ENCODE measurements around the gene RNF138. TPM values are rescaled to one million over a fixed set of nuclear protein-coding genes. Genes with fewer than 3 reads are reported as not detected.
"Not testable (repeated sequence)": the region's sequence is repeated elsewhere in the genome, so short reads cannot be mapped to it uniquely, and the experiment has no call there.

RNF138 gene
- total RNA-seq, 1 experiment from 2014 or later = 56.7 TPM

GRCh38 chr18:32086881-32087280 lies 4.8 kb upstream of the RNF138 start:
- no peak for DNase-seq (ENCODE audit: low read depth in 1 of 2, low spot score in 2 of 2)
- Histone ChIP-seq H3K9me3 (replicated peaks) (no peaks in the 10 kb centered on the region), H3K4me1 (replicated peaks) (no peaks in the 10 kb centered on the region), H3K27me3 (replicated peaks) (no peaks in the 10 kb centered on the region), H3K36me3 (no peaks in the 10 kb centered on the region), H3K27ac (no peak overlapping the region), H3K4me3 (no peak overlapping the region)

GRCh38 chr18:32090831-32091230 lies 843 bp upstream of the RNF138 start:
- H3K27ac ChIP-seq; H3K4me3 ChIP-seq; H3K27me3 ChIP-seq (replicated peaks); H3K4me1 ChIP-seq (replicated peaks); H3K9me3 ChIP-seq (replicated peaks); DNase-seq (ENCODE audit: low read depth in 1 of 2, low spot score in 2 of 2): not testable (repeated sequence)
- H3K36me3 ChIP-seq = peaks cover 27% of the 10 kb centered on the region

GRCh38 chr18:32091325-32091723 lies 350 bp upstream of the RNF138 start:
- peaks cover 3% of the 10 kb centered on the region for H3K4me1 ChIP-seq (replicated peaks)
- peak overlapping the region; percentile 89 for H3K4me3 ChIP-seq
- peaks cover 32% of the 10 kb centered on the region for H3K36me3 ChIP-seq
- DNase-seq (ENCODE audit: low read depth in 1 of 2, low spot score in 2 of 2) = no peak
- no peaks in the 10 kb centered on the region for H3K9me3 ChIP-seq (replicated peaks)
- H3K27ac ChIP-seq = peak overlapping the region; percentile 92; the same call in 1 of the 2 replicates
- no peaks in the 10 kb centered on the region for H3K27me3 ChIP-seq (replicated peaks)

- Histone ChIP-seq H3K36me3 (peaks cover 40% of the 10 kb centered on the region), H3K27ac (peak overlapping the region; percentile 92), H3K4me1 (replicated peaks) (peaks cover 3% of the 10 kb centered on the region), H3K4me3 (peak overlapping the region; percentile 89), H3K9me3 (replicated peaks) (no peaks in the 10 kb centered on the region), H3K27me3 (replicated peaks) (no peaks in the 10 kb centered on the region)
- DNase-seq (ENCODE audit: low read depth in 1 of 2, low spot score in 2 of 2) = peak; percentile 94 to 99
These were observed 888 bp downstream of the RNF138 start for GRCh38 chr18:32092422-32093101.

- Histone ChIP-seq H3K27me3 (replicated peaks) (no peaks in the 10 kb centered on the region), H3K27ac (peak overlapping the region; percentile 86), H3K4me3 (peak overlapping the region; percentile 89), H3K4me1 (replicated peaks) (peaks cover 3% of the 10 kb centered on the region), H3K9me3 (replicated peaks) (no peaks in the 10 kb centered on the region), H3K36me3 (peaks cover 45% of the 10 kb centered on the region)
- peak in 1 of 2 experiments; percentile 52 for DNase-seq (ENCODE audit: low read depth in 1 of 2, low spot score in 2 of 2)
These were observed 1.4 kb downstream of the RNF138 start for GRCh38 chr18:32093102-32093511.

GRCh38 chr18:32093523-32093922 lies 1.8 kb downstream of the RNF138 start:
- H3K9me3 ChIP-seq (replicated peaks) = no peaks in the 10 kb centered on the region
- H3K27ac ChIP-seq = peak overlapping the region; percentile 86
- H3K4me3 ChIP-seq = peak overlapping the region; percentile 89
- no peak for DNase-seq (ENCODE audit: low read depth in 1 of 2, low spot score in 2 of 2)
- peaks cover 45% of the 10 kb centered on the region for H3K36me3 ChIP-seq
- peaks cover 3% of the 10 kb centered on the region for H3K4me1 ChIP-seq (replicated peaks)
- no peaks in the 10 kb centered on the region for H3K27me3 ChIP-seq (replicated peaks)

- Histone ChIP-seq H3K27ac (no peak overlapping the region), H3K9me3 (replicated peaks) (no peaks in the 10 kb centered on the region), H3K4me3 (no peak overlapping the region), H3K4me1 (replicated peaks) (peaks cover 3% of the 10 kb centered on the region), H3K36me3 (peaks cover 50% of the 10 kb centered on the region), H3K27me3 (replicated peaks) (no peaks in the 10 kb centered on the region)
- no peak for DNase-seq (ENCODE audit: low read depth in 1 of 2, low spot score in 2 of 2)
These were observed 3.7 kb downstream of the RNF138 start for GRCh38 chr18:32095192-32095899.

- Histone ChIP-seq H3K9me3 (replicated peaks) (no peaks in the 10 kb centered on the region), H3K4me3 (no peak overlapping the region), H3K4me1 (replicated peaks) (peaks cover 3% of the 10 kb centered on the region), H3K27me3 (replicated peaks) (no peaks in the 10 kb centered on the region), H3K36me3 (peaks cover 50% of the 10 kb centered on the region), H3K27ac (no peak overlapping the region)
- no peak for DNase-seq (ENCODE audit: low read depth in 1 of 2, low spot score in 2 of 2)
These were observed 4.2 kb downstream of the RNF138 start for GRCh38 chr18:32095900-32096229.

- Histone ChIP-seq H3K9me3 (replicated peaks) (no peaks in the 10 kb centered on the region), H3K36me3 (peaks cover 50% of the 10 kb centered on the region), H3K4me3 (no peak overlapping the region), H3K4me1 (replicated peaks) (peaks cover 3% of the 10 kb centered on the region), H3K27me3 (replicated peaks) (no peaks in the 10 kb centered on the region), H3K27ac (no peak overlapping the region)
- no peak for DNase-seq (ENCODE audit: low read depth in 1 of 2, low spot score in 2 of 2)
These were observed 5.3 kb downstream of the RNF138 start for GRCh38 chr18:32096946-32097345.

GRCh38 chr18:32104516-32104915 lies 12.8 kb downstream of the RNF138 start:
- no peak overlapping the region for H3K4me3 ChIP-seq
- H3K9me3 ChIP-seq (replicated peaks) = no peaks in the 10 kb centered on the region
- H3K27ac ChIP-seq = no peak overlapping the region
- H3K36me3 ChIP-seq = peaks cover 6% of the 10 kb centered on the region; the same call in 1 of the 2 replicates
- H3K4me1 ChIP-seq (replicated peaks) = no peaks in the 10 kb centered on the region
- H3K27me3 ChIP-seq (replicated peaks) = no peaks in the 10 kb centered on the region
- no peak for DNase-seq (ENCODE audit: low read depth in 1 of 2, low spot score in 2 of 2)

GRCh38 chr18:32110005-32110404 lies 18.3 kb downstream of the RNF138 start:
- no peak for DNase-seq (ENCODE audit: low read depth in 1 of 2, low spot score in 2 of 2)
- Histone ChIP-seq H3K4me1 (replicated peaks) (no peaks in the 10 kb centered on the region), H3K27me3 (replicated peaks) (no peaks in the 10 kb centered on the region), H3K36me3 (peaks cover 32% of the 10 kb centered on the region), H3K9me3 (replicated peaks) (no peaks in the 10 kb centered on the region), H3K4me3 (no peak overlapping the region), H3K27ac (no peak overlapping the region)

- Histone ChIP-seq H3K27ac (no peak overlapping the region), H3K9me3 (replicated peaks) (no peaks in the 10 kb centered on the region), H3K36me3 (peaks cover 48% of the 10 kb centered on the region), H3K27me3 (replicated peaks) (no peaks in the 10 kb centered on the region), H3K4me3 (no peak overlapping the region), H3K4me1 (replicated peaks) (no peaks in the 10 kb centered on the region)
- no peak for DNase-seq (ENCODE audit: low read depth in 1 of 2, low spot score in 2 of 2)
These were observed 20.0 kb downstream of the RNF138 start for GRCh38 chr18:32111706-32112105.

GRCh38 chr18:32112826-32113225 lies 21.2 kb downstream of the RNF138 start:
- no peak overlapping the region for H3K4me3 ChIP-seq
- no peak overlapping the region for H3K27ac ChIP-seq
- DNase-seq (ENCODE audit: low read depth in 1 of 2, low spot score in 2 of 2) = no peak
- H3K4me1 ChIP-seq (replicated peaks) = no peaks in the 10 kb centered on the region
- no peaks in the 10 kb centered on the region for H3K9me3 ChIP-seq (replicated peaks)
- H3K36me3 ChIP-seq = peaks cover 59% of the 10 kb centered on the region
- H3K27me3 ChIP-seq (replicated peaks) = no peaks in the 10 kb centered on the region

GRCh38 chr18:32114293-32114942 lies 22.7 kb downstream of the RNF138 start:
- Histone ChIP-seq H3K36me3 (peaks cover 62% of the 10 kb centered on the region), H3K27ac (no peak overlapping the region), H3K4me1 (replicated peaks) (no peaks in the 10 kb centered on the region), H3K27me3 (replicated peaks) (no peaks in the 10 kb centered on the region), H3K4me3 (no peak overlapping the region), H3K9me3 (replicated peaks) (no peaks in the 10 kb centered on the region)
- DNase-seq (ENCODE audit: low read depth in 1 of 2, low spot score in 2 of 2) = no peak
